HEK293T (cell line): ENCODE data around the gene TMCO2.

ENCODE experiments used
- ARNT ChIP-seq: fragments of 450-650 bp; IDR thresholded peaks from 2 replicates; pipeline ENCODE4 v1.6.1; 2017; ENCODE audit warnings: mild to moderate bottlenecking
- BHLHE40 ChIP-seq: fragments of 450-650 bp; IDR thresholded peaks from 2 replicates; pipeline ENCODE4 v1.6.1; 2016; ENCODE audit warnings: mild to moderate bottlenecking, moderate library complexity, borderline replicate concordance
- FOXK2 ChIP-seq: fragments of 450-650 bp; IDR thresholded peaks from 2 replicates; pipeline ENCODE4 v1.6.1; 2016; ENCODE audit warnings: mild to moderate bottlenecking
- HDGF ChIP-seq: fragments of 450-650 bp; IDR thresholded peaks from 2 replicates; pipeline ENCODE4 v1.6.1; 2017; ENCODE audit warnings: antibody characterized with exemption, borderline replicate concordance
- L3MBTL2 ChIP-seq: fragments of 450-650 bp; conservative IDR thresholded peaks from 2 replicates; pipeline ENCODE4 v1.6.1; 2016; ENCODE audit warnings: mild to moderate bottlenecking
- LEF1 ChIP-seq: fragments of 450-650 bp; IDR thresholded peaks from 2 replicates; pipeline ENCODE4 v1.6.1; 2017; ENCODE audit warnings: mild to moderate bottlenecking, borderline replicate concordance
- NFRKB ChIP-seq: fragments of 450-650 bp; IDR thresholded peaks from 2 replicates; pipeline ENCODE4 v1.6.1; 2016; ENCODE audit warnings: mild to moderate bottlenecking, moderate library complexity
- SUZ12 ChIP-seq: fragments of 450-650 bp; IDR thresholded peaks from 2 replicates; pipeline ENCODE4 v1.6.1; 2016; ENCODE audit warnings: mild to moderate bottlenecking

DNA sequence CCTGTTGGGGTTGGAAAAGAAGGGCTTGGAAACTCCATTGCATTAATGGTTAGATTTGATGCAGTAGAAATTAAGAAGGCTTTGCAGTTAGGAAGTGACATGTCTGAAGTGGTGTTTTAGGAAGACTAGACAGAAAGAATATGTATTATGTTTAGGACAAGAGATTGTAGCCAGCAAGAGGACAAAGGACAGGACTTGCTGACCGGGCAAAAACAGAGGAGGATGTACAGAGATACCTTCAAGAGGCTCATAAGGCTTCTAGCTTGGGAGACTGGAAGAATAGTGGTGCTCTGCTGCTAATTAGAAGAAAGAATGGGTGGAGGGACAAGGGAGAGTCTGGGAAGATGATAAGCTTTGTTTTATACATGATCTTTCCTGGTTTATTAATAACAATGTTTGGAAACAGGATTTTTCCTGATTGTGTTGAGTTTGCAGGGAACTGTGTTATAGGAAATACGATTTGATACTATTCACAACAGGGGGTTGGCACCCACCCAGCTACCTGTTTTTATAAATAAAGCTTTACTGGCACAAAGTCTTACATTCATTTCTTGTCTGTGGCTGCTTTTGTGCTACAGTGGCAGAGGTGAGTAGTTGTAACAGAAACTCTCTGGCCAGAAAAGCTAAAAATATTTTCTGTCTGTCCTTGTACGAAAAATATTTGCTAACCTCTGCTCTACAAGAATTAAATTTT is 37.1 kb upstream of the TMCO2 start:
- TF ChIP-seq HDGF (no peak), ARNT (no peak), LEF1 (no peak), BHLHE40 (no peak), NFRKB (no peak), SUZ12 (no peak), FOXK2 (no peak), L3MBTL2 (no peak)
